Stomach smooth muscle (tissue), 2 donors: ENCODE measurements around the gene LIPA.
"Not testable (repeated sequence)": the region's sequence is repeated elsewhere in the genome, so short reads cannot be mapped to it uniquely, and the experiment has no call there.

Source experiments
- H3K27ac ChIP-seq: one replicate; pipeline ENCODE4 v1.7.0; 2013; ENCODE audit warnings: mild to moderate bottlenecking, low read length, inconsistent platforms
- H3K27me3 ChIP-seq, 2 donors: one replicate each; pipeline ENCODE4 v1.7.0; 2013; ENCODE audit warnings: low read length in 2 of 2; ENCODE audit not compliant: insufficient read depth in 2 of 2, control insufficient read depth in 1 of 2
- H3K36me3 ChIP-seq, 2 donors: one replicate each; pipeline ENCODE4 v1.7.0; 2013; ENCODE audit warnings: low read length in 2 of 2; ENCODE audit not compliant: control insufficient read depth in 2 of 2, insufficient read depth in 2 of 2
- H3K4me1 ChIP-seq: one replicate; pipeline ENCODE4 v1.7.0; 2013; ENCODE audit warnings: low read length; ENCODE audit not compliant: control insufficient read depth, insufficient read depth
- H3K4me3 ChIP-seq, 2 donors: one replicate each; pipeline ENCODE4 v1.7.0; 2013; ENCODE audit warnings: low read length in 2 of 2
- H3K9ac ChIP-seq, 2 donors: one replicate each; pipeline ENCODE4 v1.7.0; 2013; ENCODE audit warnings: low read length in 2 of 2, mild to moderate bottlenecking in 1 of 2
- H3K9me3 ChIP-seq, 2 donors: one replicate each; pipeline ENCODE4 v1.7.0; 2013; ENCODE audit warnings: low read length in 2 of 2; ENCODE audit not compliant: control insufficient read depth in 2 of 2
- donor health status: healthy.
- donor health status: Pancreatic carcinoma.

LIPA gene

DNA sequence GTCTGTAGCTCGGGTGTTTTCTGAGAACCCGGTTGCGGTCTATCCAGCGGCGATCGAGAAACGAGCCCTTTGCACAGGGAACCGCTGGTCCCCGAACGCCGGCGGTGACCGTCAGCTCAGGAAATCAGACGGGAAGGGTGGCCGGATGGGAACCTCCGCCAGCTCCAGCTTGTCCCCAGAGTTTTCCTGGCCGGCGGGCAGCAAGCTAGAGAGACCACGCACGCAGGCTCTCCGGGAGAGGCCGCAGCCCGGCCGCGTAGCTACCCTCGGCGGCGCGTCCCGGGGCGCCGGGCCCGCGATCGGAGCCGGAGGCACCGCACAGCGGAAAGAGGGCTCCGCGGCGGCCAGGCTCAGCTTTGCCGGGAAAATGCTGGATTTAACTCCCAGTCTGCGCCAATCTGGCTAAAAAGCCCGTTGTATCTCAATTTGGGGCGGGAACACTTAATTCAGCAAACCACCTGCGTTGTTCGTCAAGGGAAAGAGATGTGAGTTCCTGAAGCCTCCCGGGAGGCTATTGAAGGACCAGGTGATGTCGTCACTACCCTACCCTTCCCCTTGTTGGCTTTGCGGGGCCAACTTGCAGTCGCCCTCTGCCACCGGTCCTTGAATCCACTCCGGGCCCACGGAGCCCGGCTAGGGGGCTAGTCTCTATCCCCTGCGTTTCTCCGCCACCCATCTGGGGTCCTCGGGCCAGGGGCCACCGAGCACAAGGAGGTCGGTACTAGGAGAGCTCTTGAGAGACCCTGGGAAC, 43.6 kb downstream of the LIPA start:
- Histone ChIP-seq H3K4me3 (peak overlapping the region; percentile 81 to 86), H3K27me3 (peaks cover 21% of the 10 kb centered on the region in 2 donors), H3K9me3 (no peaks in the 10 kb centered on the region), H3K9ac (peak overlapping the region; percentile 44 to 66), H3K27ac (peak overlapping the region; percentile 53), H3K36me3 (no peaks in the 10 kb centered on the region), H3K4me1 (peaks cover 16% of the 10 kb centered on the region)

DNA sequence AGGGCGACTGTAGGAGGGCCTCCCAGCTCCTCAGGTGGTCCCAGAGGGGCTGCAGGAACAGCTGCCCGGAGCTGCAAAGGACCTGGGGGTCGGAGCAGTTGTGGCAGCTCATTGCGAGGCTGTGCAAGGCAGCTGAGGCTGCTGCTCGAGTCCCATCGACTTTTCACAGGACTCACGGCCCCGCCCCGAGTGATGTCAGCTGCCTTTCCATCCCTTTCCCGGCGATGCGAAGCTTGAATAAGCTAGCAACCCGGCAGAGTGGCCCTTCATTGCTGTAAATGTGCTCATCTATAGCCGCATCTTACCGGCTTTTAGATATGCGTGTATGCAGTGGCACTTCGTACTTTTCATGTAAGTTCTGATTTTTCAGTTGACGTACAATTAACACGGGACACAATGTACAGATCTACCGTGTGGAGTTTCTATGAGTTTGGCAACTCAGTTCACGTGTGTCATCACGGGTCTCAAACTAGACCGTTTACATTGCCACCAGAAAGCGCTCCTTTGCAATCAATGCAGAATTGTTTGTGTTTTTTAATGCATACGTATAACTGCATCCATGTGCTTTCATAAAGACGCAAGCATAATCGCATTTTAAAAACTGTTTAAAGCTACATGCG, 44.3 kb downstream of the LIPA start, which contains the start of gene CH25H:
TSS of gene CH25H (minus strand) at position 137 of the 620 bp plus-strand sequence. CDS start at position 112, 25 bp downstream.
- Histone ChIP-seq H3K27me3 (peaks cover 21% of the 10 kb centered on the region in 2 donors), H3K36me3 (no peaks in the 10 kb centered on the region), H3K4me3 (peak within 1 kb of the TSS; percentile 81 to 86), H3K9me3 (no peaks in the 10 kb centered on the region), H3K27ac (peak within 1 kb of the TSS; percentile 53), H3K9ac (peak within 1 kb of the TSS; percentile 44 to 66), H3K4me1 (peaks cover 16% of the 10 kb centered on the region)

DNA sequence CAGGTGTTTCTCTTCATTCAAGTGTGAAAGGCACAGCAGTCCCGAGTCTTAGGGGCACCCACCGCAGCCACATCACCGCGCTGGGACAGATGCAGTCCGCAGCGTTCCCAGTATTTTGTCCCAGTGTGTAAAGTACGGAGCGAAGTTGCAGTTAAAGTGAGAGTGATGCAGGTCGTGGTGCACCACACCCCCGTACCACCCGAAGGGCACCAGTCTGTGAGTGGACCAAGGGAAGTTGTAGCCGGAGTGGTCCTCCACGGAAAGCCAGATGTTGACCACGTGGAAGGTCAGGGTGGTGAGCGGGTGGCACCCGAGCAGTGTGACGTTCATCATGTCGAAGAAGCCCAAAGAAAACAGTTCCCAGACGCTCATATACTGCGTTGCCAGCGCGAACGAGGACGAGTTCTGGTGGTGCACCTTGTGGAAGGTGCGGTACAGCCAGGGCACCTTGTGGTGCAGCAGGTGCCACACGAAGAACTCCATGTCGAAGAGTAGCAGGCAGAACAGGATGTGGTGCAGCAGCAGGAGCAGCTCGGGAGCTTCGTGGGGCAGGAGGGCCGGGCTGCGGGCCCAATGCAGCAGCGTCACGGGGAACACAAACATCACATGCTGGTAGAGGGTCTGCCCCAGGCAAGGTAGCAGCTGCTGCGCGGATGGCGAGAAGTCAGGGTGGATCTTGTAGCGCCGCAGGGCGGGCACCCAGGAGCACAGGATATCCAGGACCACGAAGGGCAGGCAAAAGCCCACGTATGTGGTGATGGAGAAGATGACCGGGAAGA, 45.0 kb downstream of the LIPA start:
- Histone ChIP-seq H3K9ac (peak overlapping the region; percentile 44 to 66), H3K27ac (peak overlapping the region; percentile 53), H3K9me3 (no peaks in the 10 kb centered on the region), H3K4me3 (peak overlapping the region; percentile 81 to 86), H3K27me3 (peaks cover 21 to 23% of the 10 kb centered on the region in 2 donors), H3K36me3 (no peaks in the 10 kb centered on the region), H3K4me1 (peaks cover 16% of the 10 kb centered on the region)

DNA sequence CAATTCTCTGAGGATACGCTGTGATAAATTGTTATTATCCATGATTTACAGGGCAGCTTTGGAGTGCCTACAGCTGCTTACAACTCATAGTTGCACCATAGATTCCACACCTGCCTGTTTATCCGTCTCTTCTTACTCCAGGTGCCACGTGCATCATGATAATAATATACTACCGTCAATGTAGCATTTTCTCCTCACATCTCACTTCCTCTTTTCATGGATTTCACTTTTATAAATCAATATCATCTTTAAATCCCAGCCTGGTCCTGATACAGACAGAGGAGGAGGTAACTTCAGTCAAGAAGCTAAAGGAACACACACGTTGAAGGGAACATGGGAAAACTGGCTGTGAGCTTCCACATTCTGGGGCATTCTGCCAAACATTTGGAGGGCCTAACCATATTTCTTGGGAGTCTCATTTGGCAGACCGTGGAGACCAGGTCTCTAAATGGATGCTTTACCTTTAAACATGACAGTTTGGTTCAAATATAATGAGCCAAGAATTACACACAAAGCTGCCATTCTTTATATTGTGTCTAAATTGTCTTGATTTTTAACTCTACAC, 46.9 kb downstream of the LIPA start:
- H3K27me3 ChIP-seq: peaks cover 20 to 21% of the 10 kb centered on the region in 2 donors
- no peak overlapping the region for H3K4me3 ChIP-seq

DNA sequence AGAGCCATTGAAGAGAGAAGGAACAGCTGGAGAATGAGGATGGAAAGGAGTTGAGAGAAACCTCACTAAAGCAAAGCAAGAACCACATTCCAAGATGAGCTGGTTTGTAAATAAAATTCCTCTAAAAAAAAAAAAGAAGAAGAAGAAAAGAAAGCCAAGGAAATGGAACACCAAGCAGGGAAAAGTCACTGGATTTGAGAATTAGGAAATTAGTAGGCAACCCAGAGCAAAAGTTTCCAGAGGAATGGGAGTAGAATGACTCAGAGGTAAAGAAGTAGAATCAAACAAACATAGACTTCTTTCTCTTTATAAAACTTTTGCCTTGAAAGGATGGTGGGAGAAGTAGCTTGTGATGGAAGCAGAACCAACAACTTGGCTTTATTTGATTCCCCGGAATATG, 48.3 kb downstream of the LIPA start:
- peaks cover 15 to 18% of the 10 kb centered on the region in 2 donors for H3K27me3 ChIP-seq
- peaks cover 13% of the 10 kb centered on the region for H3K4me1 ChIP-seq
- no peaks in the 10 kb centered on the region for H3K36me3 ChIP-seq
- no peak overlapping the region for H3K4me3 ChIP-seq
- no peak overlapping the region for H3K27ac ChIP-seq
- H3K9me3 ChIP-seq: no peaks in the 10 kb centered on the region
- no peak overlapping the region for H3K9ac ChIP-seq

More for the DNA sequence above, 46.9 kb downstream of the LIPA start:
- H3K9ac ChIP-seq: no peak overlapping the region
- no peaks in the 10 kb centered on the region for H3K9me3 ChIP-seq
- no peaks in the 10 kb centered on the region for H3K36me3 ChIP-seq
- H3K27ac ChIP-seq: no peak overlapping the region
- H3K4me1 ChIP-seq: peaks cover 16% of the 10 kb centered on the region

DNA sequence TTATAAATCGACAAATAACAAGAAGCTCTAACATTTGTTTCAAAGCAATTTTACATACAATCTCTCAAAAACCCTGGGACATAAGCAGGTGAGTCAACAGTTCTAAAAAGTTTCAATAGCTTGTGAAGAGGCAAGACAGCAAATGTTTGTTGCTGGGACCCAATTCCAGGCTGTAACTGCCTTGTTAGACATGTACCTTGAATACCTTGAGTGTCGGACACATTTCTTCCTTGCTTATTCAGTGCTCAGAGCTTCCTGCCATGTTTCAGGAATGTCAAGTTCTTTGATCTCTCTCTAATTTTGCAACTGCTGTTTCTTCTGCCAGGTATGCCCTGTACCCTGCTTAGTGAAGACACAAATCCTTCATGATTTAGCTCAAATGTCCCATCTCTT, 49.5 kb downstream of the LIPA start:
- Histone ChIP-seq H3K27ac (no peak overlapping the region), H3K4me3 (no peak overlapping the region), H3K27me3 (peaks cover 11 to 17% of the 10 kb centered on the region in 2 donors), H3K36me3 (no peaks in the 10 kb centered on the region), H3K9ac (no peak overlapping the region), H3K9me3 (no peaks in the 10 kb centered on the region), H3K4me1 (peaks cover 7% of the 10 kb centered on the region)

DNA sequence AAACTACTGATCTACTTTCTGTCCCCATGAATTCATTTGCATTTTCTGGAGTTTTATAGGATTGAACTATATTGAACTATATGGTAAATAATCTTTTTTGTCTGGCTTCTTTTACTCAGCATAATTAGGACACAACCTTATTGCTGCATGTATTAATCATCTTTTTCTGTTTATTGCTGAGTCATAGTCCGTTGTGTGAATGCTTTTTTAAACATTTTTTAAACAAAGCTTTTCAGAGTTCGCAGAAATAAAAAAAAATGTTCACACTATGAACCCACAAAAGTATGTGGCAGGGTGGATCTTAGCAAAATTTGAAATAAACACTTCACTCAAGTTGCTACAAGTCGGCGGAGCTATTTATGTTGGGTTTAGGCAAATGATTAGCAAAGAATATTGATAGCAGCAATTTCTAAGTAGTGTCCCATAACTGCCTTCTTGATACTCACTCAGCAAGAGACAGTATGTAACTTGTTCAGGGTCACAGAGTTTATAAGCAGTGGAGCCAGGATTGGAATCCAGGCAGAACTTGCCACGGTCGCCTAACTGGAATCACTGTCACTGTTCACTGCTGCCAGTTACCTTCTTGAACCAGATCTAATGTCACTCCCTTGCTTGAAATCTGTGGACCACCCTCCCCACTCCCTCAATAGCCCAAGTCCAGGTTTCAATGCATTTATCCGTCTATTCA, 50.1 kb downstream of the LIPA start:
- Histone ChIP-seq H3K9ac (no peak overlapping the region), H3K36me3 (no peaks in the 10 kb centered on the region), H3K9me3 (no peaks in the 10 kb centered on the region), H3K4me1 (peaks cover 2% of the 10 kb centered on the region), H3K27me3 (peaks cover 6 to 12% of the 10 kb centered on the region in 2 donors), H3K27ac (no peak overlapping the region), H3K4me3 (no peak overlapping the region)

DNA sequence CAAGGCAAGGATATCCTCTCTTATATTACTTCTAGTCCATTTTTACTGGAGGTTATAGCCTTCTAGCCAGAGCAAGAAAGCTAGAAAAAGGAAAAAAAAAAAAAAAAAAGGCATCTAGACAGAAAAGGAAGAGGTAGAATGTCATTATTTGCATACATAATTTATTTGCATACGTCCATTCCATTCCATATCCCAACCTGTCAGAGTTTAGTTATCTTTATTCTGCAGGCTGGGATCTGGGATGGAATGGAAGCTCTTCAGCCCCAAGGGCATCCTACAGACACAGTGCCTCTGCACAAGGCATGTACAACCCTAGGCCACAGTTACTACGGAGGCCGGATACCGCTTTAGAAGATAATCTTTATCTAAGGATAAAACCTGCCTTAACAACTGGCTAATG, 54.1 kb downstream of the LIPA start:
- Histone ChIP-seq H3K4me3 (no peak overlapping the region), H3K9me3 (no peaks in the 10 kb centered on the region), H3K27me3 (peaks cover 0 to 3% of the 10 kb centered on the region in 2 donors), H3K36me3 (no peaks in the 10 kb centered on the region), H3K9ac (no peak overlapping the region), H3K27ac (no peak overlapping the region), H3K4me1 (no peaks in the 10 kb centered on the region)

DNA sequence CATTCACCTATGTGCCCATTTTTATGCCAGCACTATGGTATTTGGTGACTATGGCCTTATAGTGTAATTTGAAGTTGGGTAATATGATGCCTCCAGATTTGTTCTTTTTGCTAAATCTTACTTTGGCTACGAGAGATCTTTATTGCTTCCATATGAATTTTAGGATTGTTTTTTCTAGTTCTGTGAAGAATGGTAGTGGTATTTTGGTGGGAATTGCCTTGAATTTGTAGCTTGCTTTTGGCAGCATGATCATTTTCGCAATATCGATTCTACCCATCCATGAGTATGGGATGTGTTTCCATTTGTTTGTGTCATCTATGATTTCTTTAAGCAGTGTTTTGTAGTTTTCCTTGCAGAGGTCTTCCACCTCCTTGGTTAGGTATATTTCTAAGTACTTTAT, 60.3 kb downstream of the LIPA start:
- not testable (repeated sequence) for H3K9ac ChIP-seq, H3K4me1 ChIP-seq, H3K4me3 ChIP-seq, H3K9me3 ChIP-seq, H3K27me3 ChIP-seq, H3K36me3 ChIP-seq, H3K27ac ChIP-seq

DNA sequence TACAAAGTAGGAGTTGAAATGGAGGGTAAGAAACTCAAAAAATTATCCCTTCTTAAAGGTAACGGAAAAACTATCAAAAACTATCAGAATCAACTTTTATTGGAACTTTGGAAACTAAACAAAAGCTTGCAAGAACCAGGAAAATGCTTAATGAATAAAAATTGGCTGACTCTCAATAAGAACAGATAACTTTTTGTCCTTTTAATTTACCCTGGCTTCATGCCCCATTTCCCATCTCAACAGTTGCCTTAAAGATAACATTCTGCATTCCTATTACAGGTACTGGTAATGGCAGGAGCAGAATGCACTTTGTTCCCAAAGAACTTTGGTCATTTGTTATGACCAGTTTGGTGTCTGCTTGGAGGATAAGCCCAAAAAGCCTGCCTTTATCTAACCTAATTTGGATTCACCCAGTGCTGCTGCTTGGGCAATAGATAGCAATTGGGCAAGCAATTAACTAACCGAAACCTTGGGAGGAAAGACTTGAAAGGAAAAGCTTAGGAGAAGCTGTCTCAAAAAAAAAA, 62.3 kb downstream of the LIPA start:
- H3K27me3 ChIP-seq: no peaks in the 10 kb centered on the region
- no peaks in the 10 kb centered on the region for H3K4me1 ChIP-seq
- no peak overlapping the region for H3K4me3 ChIP-seq
- no peak overlapping the region for H3K9ac ChIP-seq
- no peak overlapping the region for H3K27ac ChIP-seq
- H3K36me3 ChIP-seq: no peaks in the 10 kb centered on the region
- peaks cover 0 to 3% of the 10 kb centered on the region in 2 donors for H3K9me3 ChIP-seq
